NCI-H774 (cell line): ENCODE results near the gene ASIC5.

Experiments used
- DNase-seq: peaks from one replicate; lab custom pipeline; 2025; lab: John Stamatoyannopoulos, UW

ASIC5 gene

GRCh38 chr4:155879767-155880166, 13.7 kb upstream of the ASIC5 start:
- no peak for DNase-seq

GRCh38 chr4:155878611-155879010, 12.5 kb upstream of the ASIC5 start:
- DNase-seq, result no peak

- no peak for DNase-seq
Measured at GRCh38 chr4:155877971-155878370, 11.9 kb upstream of the ASIC5 start.

- DNase-seq, result no peak
Measured at GRCh38 chr4:155875878-155876277, 9.8 kb upstream of the ASIC5 start.

GRCh38 chr4:155855897-155856296, 10.2 kb downstream of the ASIC5 start:
- no peak for DNase-seq

- no peak for DNase-seq
Measured at GRCh38 chr4:155854582-155855226, 11.4 kb downstream of the ASIC5 start.

- DNase-seq, result no peak
Measured at GRCh38 chr4:155853189-155853588, 12.9 kb downstream of the ASIC5 start.

- DNase-seq, result no peak
Measured at GRCh38 chr4:155849042-155849441, 17.0 kb downstream of the ASIC5 start.

GRCh38 chr4:155846929-155847328, 19.1 kb downstream of the ASIC5 start:
- DNase-seq, result no peak

GRCh38 chr4:155842080-155842479, 24.0 kb downstream of the ASIC5 start:
- DNase-seq, result no peak

- no peak for DNase-seq
Measured at GRCh38 chr4:155837203-155837796, 28.8 kb downstream of the ASIC5 start.

- DNase-seq, result no peak
Measured at GRCh38 chr4:155832664-155833063, 33.4 kb downstream of the ASIC5 start.

- DNase-seq, result no peak
Measured at GRCh38 chr4:155828628-155829027, 37.4 kb downstream of the ASIC5 start.

GRCh38 chr4:155822572-155822971, 43.5 kb downstream of the ASIC5 start:
- DNase-seq, result no peak

- DNase-seq, result no peak
Measured at GRCh38 chr4:155820887-155821518, 45.1 kb downstream of the ASIC5 start.

GRCh38 chr4:155819066-155819465, 47.0 kb downstream of the ASIC5 start:
- no peak for DNase-seq

- no peak for DNase-seq
Measured at GRCh38 chr4:155818639-155819038, 47.4 kb downstream of the ASIC5 start.

GRCh38 chr4:155811083-155811482, 55.0 kb downstream of the ASIC5 start:
- DNase-seq, result no peak

GRCh38 chr4:155809835-155810234, 56.2 kb downstream of the ASIC5 start:
- peak; percentile 45 for DNase-seq

- no peak for DNase-seq
Measured at GRCh38 chr4:155807021-155807420, 59.1 kb downstream of the ASIC5 start.

- no peak for DNase-seq
Measured at GRCh38 chr4:155805016-155805415, 61.1 kb downstream of the ASIC5 start.

GRCh38 chr4:155802190-155802959, 63.7 kb downstream of the ASIC5 start:
- no peak for DNase-seq
